Raji (cell line): Measurements from ENCODE around the gene MECP2.

ENCODE experiments used
- POLR2A ChIP-seq: IDR thresholded peaks from 2 replicates; pipeline ENCODE4 v1.6.1; 2011; ENCODE audit warnings: low read depth, low read length, control low read depth; ENCODE audit not compliant: insufficient read depth

Gene MECP2

DNA sequence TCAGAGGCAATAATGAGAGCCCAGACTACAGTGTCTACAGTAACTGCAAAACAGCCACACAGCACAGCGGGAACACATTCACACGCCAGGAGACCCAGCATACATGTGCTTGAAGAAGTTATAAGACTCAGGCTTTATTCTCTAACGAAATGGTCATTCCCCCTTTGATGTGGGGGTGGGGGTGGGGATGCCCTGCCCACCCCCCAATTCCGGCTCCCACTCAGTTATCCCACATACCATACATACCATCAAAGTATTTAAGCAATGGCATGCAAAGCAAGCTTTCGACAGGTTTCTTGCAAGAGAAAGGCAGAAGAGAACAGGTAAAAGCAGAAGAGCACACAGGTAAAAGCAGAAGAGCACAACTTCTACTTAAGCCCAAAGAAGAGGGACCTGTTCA lies 3.6 kb downstream of the MECP2 start:
- TF ChIP-seq POLR2A = no peak

DNA sequence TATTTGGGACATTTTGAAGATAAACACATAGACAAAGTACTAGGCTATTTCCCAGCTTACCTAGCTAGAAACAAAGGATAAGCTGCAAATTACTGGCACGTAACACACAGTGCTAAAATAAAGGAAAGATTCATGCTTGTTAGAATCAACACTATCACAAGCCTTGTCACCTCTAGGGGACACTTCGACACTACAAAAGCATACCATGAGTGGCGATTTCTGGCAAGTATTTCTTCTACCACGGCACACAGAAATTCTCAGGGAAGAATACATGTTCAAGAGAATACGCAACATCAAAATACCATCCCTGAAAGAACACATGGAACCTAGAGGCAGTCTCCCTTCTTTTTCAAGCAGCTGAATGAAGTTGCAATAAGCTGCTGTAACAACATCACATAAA lies 5.1 kb downstream of the MECP2 start:
- TF ChIP-seq POLR2A = no peak

DNA sequence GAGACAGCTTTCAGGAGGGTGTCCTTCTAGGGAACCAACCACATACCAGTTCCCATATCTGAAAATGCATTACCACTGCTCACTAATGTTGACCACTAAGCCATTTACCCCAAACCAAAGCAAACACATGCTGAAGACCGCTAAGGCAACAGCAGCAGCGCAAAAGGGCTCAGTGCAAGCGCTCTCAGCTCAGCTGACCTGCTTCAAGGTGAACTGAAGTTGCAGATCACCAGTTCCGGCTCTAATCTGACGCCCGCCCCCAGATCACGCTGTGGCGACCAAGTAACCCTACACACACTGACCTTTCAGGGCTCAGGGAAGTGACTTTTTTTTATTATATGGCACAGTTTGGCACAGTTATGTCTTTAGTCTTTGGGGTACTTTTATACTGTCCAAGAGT lies 5.8 kb downstream of the MECP2 start:
- TF ChIP-seq POLR2A = no peak

DNA sequence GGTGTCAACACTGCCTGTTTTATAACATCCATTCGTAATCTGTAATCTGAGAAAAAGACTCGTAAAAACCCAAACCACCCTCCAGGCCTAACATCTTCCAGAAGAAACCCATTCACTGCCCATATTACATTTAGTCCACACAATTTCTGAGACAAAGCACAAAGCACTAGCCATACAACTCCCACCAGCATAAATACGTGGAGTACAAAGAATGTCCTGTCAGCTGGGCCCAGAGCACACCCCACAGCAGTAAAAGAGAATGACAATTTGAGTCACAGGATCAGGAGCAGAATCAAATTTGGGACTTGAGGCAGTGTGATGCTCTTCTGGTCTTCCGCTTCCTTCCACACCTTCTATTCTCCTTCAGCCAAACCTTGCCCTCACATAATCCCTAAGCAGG lies 6.8 kb downstream of the MECP2 start:
- no peak for TF ChIP-seq POLR2A

DNA sequence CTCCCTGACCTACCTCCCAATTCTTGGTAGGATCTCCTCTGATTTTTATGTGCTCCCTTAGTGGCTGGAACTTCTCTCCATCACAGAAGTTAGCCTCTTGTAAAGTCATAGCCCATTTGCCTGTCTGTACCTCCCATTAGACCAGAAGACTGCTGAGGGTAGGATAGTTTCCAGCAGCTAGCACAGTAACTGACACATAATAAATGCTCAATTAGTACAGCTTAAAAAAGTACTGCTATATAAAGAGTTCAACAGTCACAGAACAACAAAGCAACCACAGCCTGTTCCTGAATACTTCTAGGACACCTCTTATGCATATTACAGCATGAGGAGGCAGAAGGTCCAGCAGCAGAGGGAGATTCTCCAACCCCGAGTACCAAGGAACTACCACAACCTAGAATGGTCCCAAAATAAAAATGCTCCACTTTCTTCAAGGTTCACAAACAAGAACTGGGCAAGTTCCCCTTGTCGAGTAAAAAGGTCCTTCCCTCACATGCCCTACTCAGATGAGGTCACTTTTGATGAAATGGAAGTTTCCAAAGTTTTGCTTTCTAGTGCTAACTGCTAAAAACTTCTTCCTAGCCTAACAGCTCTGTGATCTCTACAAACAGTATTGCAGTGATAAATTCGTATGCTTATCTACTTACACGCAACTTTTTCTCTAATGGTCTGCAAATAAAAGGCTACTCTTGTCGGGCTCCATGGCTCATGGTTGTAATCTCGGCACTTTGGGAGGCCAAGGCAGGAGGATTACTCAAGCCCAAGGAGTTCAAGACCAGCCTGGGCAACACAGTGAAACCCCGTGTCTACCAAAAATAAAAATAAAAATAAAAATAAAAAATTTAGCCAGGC lies 12.8 kb downstream of the MECP2 start:
- no peak for TF ChIP-seq POLR2A

DNA sequence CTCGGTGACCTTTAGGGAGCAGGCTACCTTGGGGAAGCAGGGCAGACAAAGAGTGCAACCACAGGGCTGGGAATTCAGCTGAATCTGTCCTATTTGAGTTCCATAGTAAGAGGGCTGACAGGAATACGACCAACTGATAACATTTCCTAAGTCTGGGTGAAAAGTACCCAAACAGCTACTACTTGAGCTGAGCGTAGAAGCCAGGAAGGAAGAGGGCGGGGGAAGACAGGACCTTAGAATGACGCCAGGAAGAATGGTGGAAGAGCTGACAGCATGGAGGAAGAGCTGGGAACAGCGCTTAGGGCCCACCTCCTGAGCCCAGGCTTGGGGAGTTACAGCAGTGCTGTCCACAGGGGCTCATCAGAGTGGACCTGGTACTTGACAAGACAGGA lies 14.4 kb downstream of the MECP2 start:
- TF ChIP-seq POLR2A = no peak

DNA sequence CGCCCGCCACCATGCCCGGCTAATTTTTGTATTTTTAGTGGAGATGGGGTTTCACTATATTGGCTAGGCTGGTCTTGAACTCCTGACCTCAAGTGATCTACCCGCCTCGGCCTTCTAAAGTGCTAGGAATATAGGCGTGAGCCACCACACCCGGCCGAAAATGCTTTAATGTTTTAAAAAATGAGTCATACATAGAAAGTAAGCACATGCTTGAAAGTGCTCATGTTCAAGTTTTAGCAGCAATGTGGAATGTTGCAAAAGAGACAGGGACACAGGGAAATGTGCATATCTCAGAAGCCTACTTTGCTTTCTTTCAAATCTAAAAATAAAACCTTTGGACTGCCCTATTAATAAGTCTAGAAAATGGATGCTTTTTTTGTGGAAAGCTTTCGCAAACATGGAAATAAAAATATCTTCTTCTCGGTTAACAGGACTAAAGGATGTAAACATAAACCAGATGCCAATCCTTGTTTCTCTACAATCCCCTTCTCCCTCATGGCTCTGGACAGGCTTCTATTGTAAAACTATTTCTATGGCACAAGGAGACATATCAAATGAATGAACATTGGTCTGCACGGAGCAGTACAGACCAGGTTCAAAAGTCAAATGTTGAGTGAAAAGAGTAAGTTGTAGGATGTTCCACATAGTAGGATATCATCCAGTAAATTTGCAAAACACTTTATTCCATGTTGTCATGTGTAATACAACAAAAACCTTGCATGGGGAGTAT lies 15.0 kb downstream of the MECP2 start:
- no peak for TF ChIP-seq POLR2A

DNA sequence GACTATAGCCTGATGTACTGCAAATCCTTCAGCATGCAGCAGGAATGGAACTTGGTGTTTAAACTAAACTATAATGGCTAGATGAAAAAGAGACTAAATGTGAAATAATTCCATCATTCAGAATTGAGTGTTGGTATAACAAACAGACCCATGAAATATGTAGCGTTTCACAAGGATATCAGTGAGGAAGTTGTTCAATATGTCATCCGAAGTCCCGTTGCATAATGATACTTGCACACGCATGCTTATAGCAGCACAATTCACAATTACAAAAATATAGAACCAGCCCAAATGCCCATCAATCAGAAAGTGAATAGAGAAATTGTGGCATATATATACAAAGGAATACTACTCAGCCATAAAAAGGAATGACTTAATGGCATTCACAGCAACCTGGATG lies 20.4 kb downstream of the MECP2 start:
- no peak for TF ChIP-seq POLR2A

DNA sequence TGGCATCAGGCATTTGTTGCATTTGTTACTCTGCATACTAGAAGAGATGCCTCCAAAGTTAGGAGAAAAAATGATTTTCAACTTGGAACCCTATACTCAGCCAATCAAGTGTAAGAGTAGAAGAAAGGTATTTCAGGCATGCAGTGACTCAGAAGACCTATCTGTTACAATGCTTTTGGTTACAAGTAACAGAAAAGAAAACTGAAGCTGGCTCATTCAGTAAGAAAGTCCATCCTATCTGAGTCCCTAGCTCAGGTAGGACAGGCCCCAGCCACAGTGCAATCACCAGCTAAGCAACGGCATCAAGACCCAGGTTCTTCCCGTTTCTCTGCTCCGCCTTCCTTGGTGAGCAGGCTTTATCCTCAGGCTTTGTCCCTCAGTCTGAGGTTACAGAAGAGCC lies 23.3 kb downstream of the MECP2 start:
- no peak for TF ChIP-seq POLR2A

DNA sequence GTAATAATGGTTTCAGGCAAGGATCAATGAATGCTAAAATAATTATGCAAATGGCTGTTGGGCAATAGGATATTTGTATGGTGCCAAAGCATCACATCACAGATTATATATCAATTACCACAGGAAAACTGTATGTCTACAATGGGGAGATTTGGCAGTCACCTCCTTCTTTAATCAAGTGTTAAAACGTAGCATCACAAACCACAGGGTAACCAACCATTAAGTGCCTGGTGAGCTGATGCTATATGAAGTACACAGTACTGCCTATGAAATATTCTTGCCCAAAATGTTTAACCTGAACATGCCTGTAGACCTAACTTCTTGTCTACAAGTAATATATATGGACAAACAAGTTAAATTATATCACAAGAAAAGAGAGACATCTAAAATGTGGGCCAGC lies 25.3 kb downstream of the MECP2 start:
- TF ChIP-seq POLR2A = no peak

DNA sequence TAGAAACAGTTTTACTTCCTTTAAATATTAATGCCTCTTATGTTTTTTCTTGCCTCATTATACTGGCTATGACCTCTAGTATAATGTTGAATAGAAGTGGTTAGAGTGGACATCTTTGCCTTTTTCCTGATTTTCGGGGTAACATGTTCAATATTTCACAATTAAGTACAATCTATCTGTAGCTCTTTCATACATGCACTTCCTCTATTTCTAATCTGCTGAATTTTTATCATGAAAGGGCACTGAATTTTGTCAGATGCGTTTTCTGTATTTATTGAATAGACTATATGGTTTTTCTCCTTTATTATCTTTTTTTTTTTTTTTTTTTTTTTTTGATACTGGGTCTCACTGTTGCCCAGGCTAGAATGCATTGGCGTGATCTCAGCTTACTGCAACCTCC lies 29.0 kb downstream of the MECP2 start:
- TF ChIP-seq POLR2A = no peak

DNA sequence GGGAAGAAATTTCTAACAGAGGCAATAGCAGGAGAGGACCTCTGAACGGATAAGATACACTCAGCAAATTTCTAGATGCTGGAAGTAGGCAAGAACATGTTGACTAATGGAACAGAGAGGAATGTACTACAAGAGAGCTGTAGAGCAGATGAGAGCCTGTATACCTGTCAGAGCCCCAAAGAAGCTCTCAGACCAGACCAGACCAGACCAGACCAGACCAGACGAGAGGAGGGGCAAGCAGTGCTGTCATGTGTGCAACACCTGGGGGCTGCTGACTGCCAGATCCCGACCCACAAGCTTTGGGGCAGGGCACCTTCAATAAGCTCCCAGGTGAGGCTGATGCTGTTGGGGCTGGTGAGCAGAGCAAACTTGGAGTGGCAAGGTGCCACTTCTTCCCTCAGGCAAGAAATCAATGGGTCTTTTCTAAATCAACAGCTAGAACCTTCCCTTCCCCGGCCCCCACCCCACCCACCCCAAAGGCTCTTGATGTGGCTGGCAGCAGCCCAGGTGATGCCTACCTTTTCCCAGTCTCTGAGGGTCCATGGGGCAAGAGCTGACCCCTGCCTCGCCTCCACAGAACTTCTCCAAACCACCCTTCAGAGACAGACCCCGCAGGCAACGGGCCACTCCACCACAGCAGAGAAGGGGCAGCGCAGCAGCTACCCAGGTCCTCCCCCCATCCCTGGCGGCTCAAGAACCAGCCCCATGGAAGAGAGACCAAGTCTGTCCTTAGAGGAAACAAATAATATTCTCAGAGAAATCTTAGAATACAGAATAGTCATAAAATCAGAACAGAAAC lies 32.7 kb downstream of the MECP2 start:
- no peak for TF ChIP-seq POLR2A

DNA sequence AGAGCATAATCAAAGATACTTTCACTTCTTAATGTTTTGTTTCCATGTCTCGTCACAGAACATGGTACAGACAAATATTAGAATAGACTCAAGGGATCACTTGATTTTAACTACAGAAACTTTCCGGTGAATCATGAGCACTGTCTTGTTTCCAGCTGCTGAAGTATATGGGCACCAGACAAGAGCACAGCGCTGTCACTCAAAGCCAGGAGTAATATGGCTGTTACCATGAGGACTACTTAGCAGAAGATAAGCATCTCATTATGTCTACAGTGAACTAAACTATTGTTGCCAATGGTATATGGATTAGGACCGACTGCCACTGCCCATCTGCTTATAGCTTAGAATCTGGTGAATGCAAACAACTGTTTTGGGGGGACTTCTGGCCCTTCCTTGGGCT lies 34.3 kb downstream of the MECP2 start:
- no peak for TF ChIP-seq POLR2A

DNA sequence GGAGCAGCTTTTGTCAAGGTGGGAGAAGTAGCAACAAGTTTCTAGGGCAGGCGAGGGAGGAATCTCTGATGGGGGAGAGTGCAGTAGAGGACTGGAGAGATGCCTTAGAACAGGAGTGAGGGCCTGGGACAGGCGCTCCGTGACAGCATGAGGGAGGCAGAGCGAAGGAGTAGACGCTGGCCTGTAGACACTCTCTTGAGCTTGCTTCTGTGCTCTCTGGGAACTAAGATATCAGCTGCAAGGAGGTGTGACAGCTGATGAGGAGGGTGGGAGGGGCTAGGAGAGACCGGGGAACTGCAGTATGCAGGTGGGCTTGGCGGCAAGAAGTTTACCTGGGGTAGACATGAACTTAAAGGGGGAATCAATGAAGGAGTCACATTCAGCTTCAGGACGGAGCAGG lies 35.7 kb downstream of the MECP2 start:
- no peak for TF ChIP-seq POLR2A

DNA sequence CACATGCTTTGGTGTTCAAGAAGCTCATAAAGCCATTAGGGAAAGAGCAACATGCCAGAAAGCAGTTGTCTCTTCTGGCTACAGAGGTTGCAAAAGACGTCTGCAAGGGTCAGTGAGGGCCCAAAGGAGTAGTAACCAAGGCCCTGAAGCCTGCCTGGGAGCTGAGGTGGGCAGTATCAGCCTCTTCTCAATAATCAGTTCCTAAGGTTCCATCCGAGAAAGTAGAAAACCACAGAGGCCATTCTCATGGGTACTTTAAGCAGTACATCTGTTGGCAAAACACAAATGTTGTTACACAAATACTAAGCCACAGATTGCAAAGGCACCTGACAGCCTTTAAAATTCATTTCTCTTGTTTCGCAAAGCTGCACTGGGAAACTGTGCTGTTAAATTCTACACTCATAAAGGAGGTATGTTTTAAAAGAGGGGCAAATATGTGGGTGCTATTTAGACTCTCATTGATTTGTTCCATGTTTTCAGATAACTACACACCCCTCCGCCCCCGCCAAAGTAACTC lies 37.7 kb downstream of the MECP2 start:
- no peak for TF ChIP-seq POLR2A

DNA sequence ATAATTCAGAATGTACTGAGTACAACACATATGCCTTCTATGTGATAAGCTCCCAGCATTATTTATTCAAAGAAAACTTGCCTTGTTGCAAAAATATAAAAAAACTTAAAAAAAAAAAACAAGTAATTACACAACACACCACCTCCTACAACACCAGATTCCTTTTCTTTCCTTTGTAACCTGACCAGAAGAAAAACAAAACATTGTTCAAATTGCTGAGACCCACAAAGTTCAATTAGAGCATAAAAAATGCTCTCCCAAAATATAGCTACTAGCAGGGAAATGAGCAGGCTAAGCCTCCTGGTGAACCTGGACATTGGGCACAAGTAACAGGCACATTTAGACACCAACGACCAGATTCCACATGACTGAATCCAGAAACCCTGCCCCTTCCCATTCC lies 38.3 kb downstream of the MECP2 start:
- no peak for TF ChIP-seq POLR2A
